PC-3 (cell line): ENCODE measurements around the gene KRI1.

Experiments
- EZH2phosphoT487 ChIP-seq: fragments of 300-600 bp; sonication (generic); IDR thresholded peaks from 2 replicates; pipeline ENCODE4 v1.6.1; 2018; ENCODE audit warnings: mild to moderate bottlenecking, antibody characterized with exemption, low read length, borderline replicate concordance
- TF ChIP-seq, protein P1 (sequence below): fragments of 300-600 bp; sonication (generic); conservative IDR thresholded peaks from 2 replicates; pipeline ENCODE4 v1.5.1; 2017; ENCODE audit warnings: antibody characterized with exemption, low read depth, mild to moderate bottlenecking, low read length

DNA sequence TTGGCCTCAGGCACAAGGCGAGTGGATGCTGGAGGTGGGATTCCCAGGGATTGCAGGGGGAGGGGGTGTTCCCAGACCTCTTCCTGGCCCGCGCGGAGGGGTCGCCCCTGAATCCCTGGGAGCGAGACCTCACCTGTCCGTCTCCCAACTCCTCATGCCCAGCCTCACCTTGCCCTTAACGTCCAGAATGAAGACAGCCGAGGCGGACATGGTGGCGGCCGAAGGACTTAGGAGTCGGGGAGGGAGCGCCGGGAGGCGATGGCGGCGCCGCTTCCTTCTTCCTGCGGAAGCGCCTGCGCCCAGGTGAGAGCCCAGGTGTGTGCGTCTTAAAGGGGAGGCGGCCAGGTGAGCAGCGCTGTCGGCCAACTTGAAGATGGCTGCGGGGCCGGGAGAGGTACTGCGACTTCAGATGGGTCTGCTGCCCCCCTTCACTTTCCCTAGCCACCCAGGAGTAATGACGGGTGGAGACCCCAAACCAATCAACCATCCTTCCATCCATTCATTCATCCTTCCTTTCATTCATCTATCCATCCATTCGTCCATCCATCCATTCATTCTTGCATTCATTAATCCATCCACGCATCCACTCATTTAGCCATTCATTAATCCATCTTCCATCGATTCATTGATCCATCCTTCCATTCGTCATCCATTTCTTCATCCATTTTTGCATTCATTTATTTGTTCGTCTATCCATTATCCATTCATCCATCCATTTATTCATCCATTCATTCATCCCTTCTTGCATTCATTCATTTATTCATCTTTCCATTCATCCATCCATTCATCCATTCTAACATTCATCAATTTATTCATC is 21.4 kb upstream of the KRI1 start, which contains the start of gene AP1M2:
- no peak for TF ChIP-seq EZH2phosphoT487
- TF ChIP-seq, protein P1, sequence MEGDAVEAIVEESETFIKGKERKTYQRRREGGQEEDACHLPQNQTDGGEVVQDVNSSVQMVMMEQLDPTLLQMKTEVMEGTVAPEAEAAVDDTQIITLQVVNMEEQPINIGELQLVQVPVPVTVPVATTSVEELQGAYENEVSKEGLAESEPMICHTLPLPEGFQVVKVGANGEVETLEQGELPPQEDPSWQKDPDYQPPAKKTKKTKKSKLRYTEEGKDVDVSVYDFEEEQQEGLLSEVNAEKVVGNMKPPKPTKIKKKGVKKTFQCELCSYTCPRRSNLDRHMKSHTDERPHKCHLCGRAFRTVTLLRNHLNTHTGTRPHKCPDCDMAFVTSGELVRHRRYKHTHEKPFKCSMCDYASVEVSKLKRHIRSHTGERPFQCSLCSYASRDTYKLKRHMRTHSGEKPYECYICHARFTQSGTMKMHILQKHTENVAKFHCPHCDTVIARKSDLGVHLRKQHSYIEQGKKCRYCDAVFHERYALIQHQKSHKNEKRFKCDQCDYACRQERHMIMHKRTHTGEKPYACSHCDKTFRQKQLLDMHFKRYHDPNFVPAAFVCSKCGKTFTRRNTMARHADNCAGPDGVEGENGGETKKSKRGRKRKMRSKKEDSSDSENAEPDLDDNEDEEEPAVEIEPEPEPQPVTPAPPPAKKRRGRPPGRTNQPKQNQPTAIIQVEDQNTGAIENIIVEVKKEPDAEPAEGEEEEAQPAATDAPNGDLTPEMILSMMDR = no peak
